AG04450 (cell line): ENCODE data around the gene PACSIN2. TPM values are rescaled to one million over a fixed set of nuclear protein-coding genes. Genes with fewer than 3 reads are reported as not detected.

Experiments used
- CTCF ChIA-PET: fragments of 300-600, 350-600 bp; formaldehyde crosslinking; extraction: SDS; loops from one replicate; lab custom pipeline; 2022; ENCODE audit warnings: antibody characterized with exemption, inconsistent platforms; lab: Charles Lee
- POLR2A ChIA-PET: fragments of 350-600 bp; formaldehyde crosslinking; extraction: SDS; loops from one replicate; lab custom pipeline; 2021; ENCODE audit warnings: antibody characterized with exemption, inconsistent platforms; lab: Yijun Ruan, JAX
- DNase-seq: peaks from one replicate; pipeline ENCODE4 v3.0.0-alpha.2; 2011; ENCODE audit warnings: low read depth, low spot score
- H3K27ac ChIP-seq: one replicate; pipeline ENCODE4 v1.5.1; 2012; ENCODE audit warnings: low read depth, low read length, control low read depth
- H3K27me3 ChIP-seq: one replicate; pipeline ENCODE4 v1.6.0; 2012; ENCODE audit warnings: low read length; ENCODE audit not compliant: control insufficient read depth, insufficient read depth
- H3K4me3 ChIP-seq: 2 replicates; pipeline ENCODE4 v1.5.1; 2011; ENCODE audit warnings: mild to moderate bottlenecking, low read depth, low read length, control low read depth
- H3K9me3 ChIP-seq: 2 replicates; pipeline ENCODE4 v1.5.1; 2012; ENCODE audit warnings: low read length; ENCODE audit not compliant: control insufficient read depth, insufficient read depth
- polyA plus RNA-seq: library from polyadenylated mRNA; depleted of rRNA; stranded (reverse); fragments of >200 nt; gene quantifications from 2 replicates; pipeline ENCODE4 v1.2.3, GENCODE V29; 2011
- TF ChIP-seq, protein P1 (sequence below): IDR thresholded peaks from 2 replicates; pipeline ENCODE4 v1.5.1; 2011; ENCODE audit warnings: low read depth, low read length, control low read depth, inconsistent platforms

The PACSIN2 gene
- polyA plus RNA-seq, 1 experiment, result 59.6 TPM

DNA sequence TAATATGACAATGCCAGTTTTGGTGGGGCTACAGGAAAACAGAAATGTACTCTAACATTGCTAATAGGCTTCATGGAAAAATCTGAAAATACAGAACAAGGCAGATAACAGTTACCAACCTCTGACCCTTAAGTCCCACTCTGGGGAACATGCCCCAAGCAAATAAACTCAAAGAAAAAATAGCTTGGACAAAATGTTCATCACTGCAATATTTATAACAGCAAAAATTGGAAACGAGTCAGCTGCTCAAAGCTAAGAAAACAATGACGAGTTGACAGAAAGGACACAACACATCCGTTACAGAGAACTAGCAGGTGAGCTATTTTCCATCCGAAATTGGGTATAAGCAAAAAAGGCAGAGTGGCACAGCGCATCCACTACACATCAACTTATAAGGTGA lies 70.5 kb downstream of the PACSIN2 start:
- CTCF ChIA-PET, result interaction anchor here (0.6 kb wide), 1 partner anchor 385 kb away, joined by 3 read pairs; no protein-coding TSS in a partner anchor
- no peak for DNase-seq
- Histone ChIP-seq H3K9me3 (no peaks in the 10 kb centered on the region), H3K27ac (no peak overlapping the region), H3K4me3 (no peak overlapping the region), H3K27me3 (no peaks in the 10 kb centered on the region)
- TF ChIP-seq, protein P1, sequence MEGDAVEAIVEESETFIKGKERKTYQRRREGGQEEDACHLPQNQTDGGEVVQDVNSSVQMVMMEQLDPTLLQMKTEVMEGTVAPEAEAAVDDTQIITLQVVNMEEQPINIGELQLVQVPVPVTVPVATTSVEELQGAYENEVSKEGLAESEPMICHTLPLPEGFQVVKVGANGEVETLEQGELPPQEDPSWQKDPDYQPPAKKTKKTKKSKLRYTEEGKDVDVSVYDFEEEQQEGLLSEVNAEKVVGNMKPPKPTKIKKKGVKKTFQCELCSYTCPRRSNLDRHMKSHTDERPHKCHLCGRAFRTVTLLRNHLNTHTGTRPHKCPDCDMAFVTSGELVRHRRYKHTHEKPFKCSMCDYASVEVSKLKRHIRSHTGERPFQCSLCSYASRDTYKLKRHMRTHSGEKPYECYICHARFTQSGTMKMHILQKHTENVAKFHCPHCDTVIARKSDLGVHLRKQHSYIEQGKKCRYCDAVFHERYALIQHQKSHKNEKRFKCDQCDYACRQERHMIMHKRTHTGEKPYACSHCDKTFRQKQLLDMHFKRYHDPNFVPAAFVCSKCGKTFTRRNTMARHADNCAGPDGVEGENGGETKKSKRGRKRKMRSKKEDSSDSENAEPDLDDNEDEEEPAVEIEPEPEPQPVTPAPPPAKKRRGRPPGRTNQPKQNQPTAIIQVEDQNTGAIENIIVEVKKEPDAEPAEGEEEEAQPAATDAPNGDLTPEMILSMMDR, result no peak
- POLR2A ChIA-PET, result interaction anchor here (0.6 kb wide), 1 partner anchor 16 kb away, joined by 5 read pairs; no protein-coding TSS in a partner anchor

- TF ChIP-seq, protein P1, result no peak
- ChIA-PET CTCF (interaction anchor here (0.6 kb wide), 1 partner anchor 384 kb away, joined by 3 read pairs; no protein-coding TSS in a partner anchor), POLR2A (no interaction called here)
- Histone ChIP-seq H3K9me3 (no peaks in the 10 kb centered on the region), H3K27me3 (no peaks in the 10 kb centered on the region), H3K27ac (no peak overlapping the region), H3K4me3 (no peak overlapping the region)
- no peak for DNase-seq
Observed at GRCh38 chr22:42943981-42944380, 71.0 kb downstream of the PACSIN2 start.

DNA sequence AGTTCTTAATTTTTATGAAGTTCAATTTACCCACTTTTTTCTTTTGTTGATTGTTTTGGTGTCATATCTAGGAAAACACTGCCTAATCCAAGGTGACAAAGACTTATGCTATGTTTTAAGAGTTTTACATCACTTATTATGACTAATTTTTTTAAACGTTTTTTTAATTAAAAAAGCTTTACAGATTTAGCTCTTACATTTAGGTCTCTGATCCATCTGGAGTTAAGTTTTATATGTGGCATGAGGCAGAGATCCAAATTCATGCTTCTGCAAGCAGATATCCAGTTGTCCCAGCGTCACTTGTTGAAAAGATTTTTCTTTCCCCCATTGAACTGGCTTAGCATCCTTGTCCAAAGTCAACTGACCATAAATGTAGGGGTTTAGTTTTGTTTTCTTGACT lies 72.6 kb downstream of the PACSIN2 start:
- DNase-seq, result no peak
- H3K9me3 ChIP-seq, result no peaks in the 10 kb centered on the region
- CTCF ChIA-PET, result no interaction called here

DNA sequence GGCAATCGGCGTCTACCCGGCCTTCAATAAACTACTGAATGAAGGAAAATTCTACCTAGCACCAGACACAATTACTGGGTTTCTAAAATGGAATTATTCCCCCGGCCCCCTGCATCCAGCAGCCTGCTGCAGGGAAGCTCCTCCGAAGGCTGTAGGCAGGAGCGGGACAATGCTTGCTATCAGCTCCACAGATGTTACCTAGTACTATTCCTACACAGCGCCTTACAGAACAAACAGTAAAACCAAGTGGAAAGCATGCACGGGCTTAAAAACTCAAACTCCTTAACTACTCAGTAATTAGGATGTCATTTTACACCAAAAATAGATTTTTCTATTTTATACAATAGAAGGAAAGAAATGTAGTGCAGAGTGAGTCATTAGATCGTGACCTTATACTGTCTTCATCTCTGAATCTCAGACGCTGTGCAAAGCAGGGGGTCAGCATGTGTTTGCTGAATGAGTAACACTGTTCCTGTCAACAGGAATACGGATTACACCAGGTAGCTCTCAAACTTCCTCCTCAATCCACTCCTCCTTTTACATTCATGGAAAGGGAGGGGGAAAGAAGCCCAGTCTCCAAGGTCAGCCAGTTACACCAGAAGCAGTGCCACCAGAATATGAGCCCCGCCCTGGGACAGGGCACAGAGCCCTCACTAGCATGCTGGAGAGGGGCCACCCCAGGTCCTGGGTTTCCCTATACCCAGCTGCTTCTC lies 74.9 kb downstream of the PACSIN2 start:
- ChIA-PET CTCF (no interaction called here), POLR2A (interaction anchor here (0.6 to 1.0 kb wide), 3 partner anchors 24 to 91 kb away, joined by 3 to 4 read pairs (median 3); no protein-coding TSS in a partner anchor)
- Histone ChIP-seq H3K9me3 (no peaks in the 10 kb centered on the region), H3K27me3 (no peaks in the 10 kb centered on the region), H3K4me3 (no peak overlapping the region), H3K27ac (peak overlapping the region; percentile 80)
- DNase-seq, result peak; percentile 32
- TF ChIP-seq, protein P1, result no peak

More for the DNA sequence above, 72.6 kb downstream of the PACSIN2 start:
- H3K4me3 ChIP-seq, result no peak overlapping the region
- POLR2A ChIA-PET, result no interaction called here
- H3K27ac ChIP-seq, result no peak overlapping the region
- TF ChIP-seq, protein P1, result no peak
- H3K27me3 ChIP-seq, result no peaks in the 10 kb centered on the region

- no peak for DNase-seq
- ChIA-PET POLR2A (interaction anchor here (0.7 to 0.8 kb wide), 2 partner anchors 25 to 55 kb away, joined by 3 read pairs; no protein-coding TSS in a partner anchor), CTCF (no interaction called here)
Observed at GRCh38 chr22:42939451-42939881, 75.5 kb downstream of the PACSIN2 start.

More at GRCh38 chr22:42939451-42939881, 75.5 kb downstream of the PACSIN2 start:
- TF ChIP-seq, protein P1, result no peak
- no peaks in the 10 kb centered on the region for H3K27me3 ChIP-seq
- H3K4me3 ChIP-seq, result no peak overlapping the region
- peak overlapping the region; percentile 65 for H3K27ac ChIP-seq
- no peaks in the 10 kb centered on the region for H3K9me3 ChIP-seq
